IPS DF 19.7 (cell line): Measurements from ENCODE around the gene SPTBN1.
A peak's percentile ranks its signal among the peaks of the same experiment; 100 is the strongest.
"Not testable (repeated sequence)": the region's sequence is repeated elsewhere in the genome, so short reads cannot be mapped to it uniquely, and the experiment has no call there.

Experiments
- DNase-seq: peaks from one replicate; pipeline ENCODE4 v3.0.0-alpha.2; 2013; ENCODE audit warnings: low read depth, low spot score

Gene SPTBN1

DNA sequence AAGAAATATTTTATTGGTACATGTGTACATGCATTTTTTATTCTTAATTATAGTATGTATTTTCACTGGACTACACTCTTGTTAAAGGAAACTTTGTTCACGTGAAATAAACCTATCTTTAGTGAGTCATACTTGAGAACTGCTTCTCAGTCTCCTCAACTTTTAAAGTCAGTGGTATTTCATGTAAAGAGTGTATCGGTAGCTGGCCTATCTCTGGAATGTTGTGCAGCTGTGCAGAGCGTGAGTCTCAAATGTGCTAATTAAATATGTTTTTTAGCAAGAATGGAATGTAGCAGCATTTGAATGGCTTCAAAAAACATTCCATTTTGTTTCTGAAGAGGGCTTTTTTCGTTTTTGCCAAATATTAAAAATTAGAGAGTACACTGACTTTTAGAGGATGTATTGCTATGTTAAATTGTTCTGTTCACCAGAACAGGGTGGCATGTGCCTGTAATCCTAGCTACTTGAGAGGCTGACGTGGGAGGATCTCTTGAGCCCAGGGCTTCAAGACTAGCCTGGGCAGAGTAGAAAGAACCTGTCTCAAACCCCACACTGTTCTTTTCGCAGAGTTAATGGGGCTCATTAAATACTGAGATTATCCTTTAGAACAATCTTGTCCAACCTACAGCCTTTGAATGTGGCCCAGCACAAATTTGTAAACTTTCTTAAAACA is 14.3 kb downstream of the SPTBN1 start:
- no peak for DNase-seq

DNA sequence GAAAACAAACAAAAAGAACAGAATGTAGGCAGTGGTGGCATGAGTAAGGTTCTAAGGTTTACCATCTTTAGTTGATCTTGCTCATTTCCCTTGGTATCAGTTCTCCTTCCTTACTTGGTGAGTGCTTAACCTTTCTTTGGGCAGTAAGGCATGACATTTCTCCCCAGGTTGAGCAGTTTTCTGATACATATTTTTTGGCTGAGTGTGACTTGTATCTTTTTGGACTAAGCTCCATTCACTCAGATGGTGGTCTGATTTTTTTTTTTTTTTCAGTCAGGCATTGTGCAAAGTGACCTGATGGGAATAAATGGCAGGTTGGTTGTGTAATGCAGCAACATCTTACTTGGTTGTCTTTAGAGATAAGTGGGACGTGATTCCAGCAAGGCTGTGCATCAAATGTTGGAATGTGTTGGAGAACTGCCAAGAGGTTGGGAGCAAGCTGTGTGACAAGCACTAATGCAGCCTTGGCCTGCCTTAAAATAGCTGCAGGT is 15.1 kb downstream of the SPTBN1 start:
- no peak for DNase-seq

DNA sequence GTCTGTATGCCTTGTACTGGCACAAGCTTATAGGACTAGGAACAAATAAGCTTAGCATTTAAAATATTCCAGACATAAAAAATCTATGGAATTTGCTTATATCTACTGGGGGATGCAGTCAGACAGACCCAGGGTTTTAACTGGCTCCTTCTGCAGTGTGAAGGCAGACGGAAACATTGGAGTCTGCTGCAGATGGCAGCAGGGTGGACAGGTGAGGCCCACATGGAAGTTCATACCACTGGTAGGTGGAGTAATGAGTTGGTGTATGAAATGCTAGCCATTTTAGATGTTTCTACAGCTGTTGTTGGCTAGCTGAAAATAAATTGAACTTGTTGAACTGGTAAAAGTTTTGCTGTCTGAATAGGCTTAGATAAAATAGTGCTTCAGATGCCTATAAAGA is 17.7 kb downstream of the SPTBN1 start:
- no peak for DNase-seq

DNA sequence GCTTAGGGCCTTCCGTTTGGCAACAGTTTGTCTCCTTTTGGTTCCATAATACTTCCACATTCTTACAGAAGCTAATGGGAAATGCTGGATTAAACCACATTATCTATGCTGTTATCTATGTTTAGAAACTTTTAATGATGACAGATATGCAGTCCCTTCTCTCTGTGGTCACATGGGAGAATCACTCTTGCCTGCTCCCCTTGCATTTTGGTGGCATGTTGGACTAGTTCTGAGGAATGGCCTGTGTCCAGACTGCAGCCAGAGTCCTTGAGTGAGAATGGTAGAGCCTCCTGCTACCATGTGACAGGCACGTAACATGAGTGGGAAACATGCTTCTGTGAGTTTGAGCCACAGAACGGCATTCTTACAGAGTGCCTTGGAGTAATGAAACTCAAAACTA is 19.2 kb downstream of the SPTBN1 start:
- DNase-seq = no peak

DNA sequence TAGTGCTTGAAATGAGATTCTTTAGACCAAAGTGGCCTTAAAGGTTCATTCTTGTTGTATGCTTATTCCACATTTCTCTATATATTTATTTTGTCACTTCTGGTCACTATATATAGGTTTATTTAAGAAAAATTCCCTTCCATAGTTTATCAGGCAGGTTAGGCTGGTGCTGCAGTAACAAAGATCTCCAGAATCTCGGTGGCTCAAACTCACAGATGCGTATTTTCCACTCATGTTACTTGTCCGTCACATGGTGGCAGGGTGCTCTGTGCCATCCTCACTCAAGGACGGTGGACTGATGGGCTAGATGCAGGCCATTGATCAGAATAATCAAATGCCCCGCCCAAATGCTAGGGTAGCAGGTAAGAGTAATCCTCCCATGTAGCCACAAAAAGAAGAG is 19.8 kb downstream of the SPTBN1 start:
- DNase-seq = no peak

DNA sequence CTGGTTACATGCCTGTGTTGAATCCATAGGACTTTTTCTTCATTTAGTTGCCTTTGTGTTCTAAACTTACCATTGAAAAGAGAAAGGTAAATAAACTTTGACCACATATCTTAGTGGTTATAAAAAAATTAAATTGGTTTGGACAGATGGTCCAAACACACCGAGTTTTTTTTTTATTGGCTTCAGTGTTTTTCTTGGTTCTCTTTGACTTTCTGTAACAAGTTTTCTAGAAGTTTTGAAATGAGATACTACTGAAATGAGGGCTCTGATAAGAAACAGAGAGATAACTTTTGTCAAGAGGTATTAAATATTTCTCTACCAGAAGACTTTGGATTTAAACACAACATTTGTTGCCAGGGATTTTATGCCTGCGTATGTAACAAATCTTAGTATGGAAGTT is 20.7 kb downstream of the SPTBN1 start:
- DNase-seq = no peak

DNA sequence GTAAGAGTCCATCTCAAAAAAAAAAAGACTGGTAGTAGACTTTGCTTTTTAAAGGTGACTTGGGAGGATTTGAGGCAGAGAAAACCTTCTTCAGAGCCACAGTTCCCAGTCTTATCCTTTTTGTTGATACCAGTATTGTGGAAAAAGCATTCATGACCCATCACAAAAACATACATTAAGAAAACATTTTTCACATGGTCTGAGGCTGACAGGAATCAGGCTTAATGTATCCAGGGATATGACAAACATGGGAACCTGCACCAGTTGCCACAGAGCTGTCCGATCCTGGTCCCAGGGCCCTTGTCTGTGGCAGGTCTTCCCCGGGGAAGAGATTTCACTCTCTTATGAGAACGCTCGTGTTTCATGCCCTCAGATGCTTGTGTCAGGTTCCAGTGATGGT is 21.8 kb downstream of the SPTBN1 start:
- DNase-seq = no peak

DNA sequence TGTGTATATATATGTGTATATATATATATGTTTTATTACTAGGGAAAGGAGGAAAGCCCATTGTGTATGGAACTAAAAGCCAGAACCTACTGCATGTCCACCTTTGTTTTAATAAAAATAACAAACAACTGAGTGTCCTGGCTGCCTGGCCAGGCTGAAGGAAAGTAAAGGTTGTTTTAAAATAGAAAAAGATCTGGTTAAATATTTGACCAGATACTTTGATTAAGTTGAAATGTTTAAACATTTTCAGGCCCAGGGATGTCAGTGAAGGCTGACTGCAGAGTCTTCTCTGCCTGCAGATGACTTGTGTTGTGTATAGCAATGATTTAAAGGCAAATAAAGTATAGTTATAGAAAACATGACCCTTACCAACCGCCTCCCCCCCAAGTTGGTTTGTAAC is 22.8 kb downstream of the SPTBN1 start:
- DNase-seq = no peak

DNA sequence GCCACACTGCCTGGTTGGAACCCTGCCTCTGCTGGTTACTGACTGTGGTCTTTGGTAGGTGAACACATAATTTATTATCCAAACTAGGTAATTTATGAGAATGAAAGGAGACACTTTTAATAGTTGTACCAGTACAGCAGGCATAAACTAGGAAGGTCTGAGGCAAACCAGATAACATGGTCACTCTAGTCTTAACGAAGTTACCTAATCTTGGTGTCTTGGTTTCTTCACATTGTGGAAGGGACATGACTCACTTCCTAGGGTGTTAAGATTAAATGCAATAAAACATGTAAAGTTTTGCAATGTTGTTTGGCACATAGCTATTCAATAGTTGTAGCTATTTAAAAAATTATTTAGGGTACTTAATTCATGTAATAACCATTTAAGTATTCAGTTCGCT is 23.3 kb downstream of the SPTBN1 start:
- DNase-seq = no peak

DNA sequence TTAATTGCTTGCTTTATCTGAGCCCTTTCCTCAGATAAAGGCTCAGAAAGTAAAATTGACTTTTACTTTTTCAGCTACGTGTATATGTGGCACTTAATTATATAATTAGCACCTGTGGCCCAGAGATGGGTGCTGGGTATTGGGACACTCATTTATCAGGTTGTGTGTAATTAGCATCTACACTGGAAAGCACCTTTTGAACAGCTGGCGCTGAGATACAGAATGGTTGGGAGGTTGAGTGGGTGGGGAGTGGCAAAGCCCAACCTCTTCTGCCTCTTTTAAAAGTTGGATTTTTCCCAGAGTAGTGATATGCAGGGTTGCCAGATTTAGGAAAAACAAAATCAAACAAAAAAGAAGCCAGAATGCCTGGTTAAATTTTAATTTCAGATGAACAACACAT is 23.9 kb downstream of the SPTBN1 start:
- DNase-seq = no peak

DNA sequence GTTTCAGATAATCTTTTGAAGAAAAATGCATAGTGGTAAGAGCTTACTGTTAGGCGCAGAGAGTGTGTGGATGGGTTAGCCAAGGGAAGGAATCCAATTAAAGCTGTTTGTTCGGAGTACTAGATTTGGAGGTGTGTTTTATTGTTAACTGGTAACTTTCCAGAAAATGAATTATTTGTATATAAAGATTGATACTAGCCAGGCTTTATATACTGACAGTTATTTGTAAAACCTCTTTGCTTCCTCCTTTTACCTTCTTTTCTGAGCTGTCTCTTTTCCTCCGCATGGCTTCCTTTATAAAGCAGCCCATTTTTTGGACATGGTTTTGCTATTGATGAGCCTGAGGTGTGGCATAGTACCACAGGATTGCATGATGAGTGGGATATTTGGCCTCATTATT is 25.6 kb downstream of the SPTBN1 start:
- no peak for DNase-seq

DNA sequence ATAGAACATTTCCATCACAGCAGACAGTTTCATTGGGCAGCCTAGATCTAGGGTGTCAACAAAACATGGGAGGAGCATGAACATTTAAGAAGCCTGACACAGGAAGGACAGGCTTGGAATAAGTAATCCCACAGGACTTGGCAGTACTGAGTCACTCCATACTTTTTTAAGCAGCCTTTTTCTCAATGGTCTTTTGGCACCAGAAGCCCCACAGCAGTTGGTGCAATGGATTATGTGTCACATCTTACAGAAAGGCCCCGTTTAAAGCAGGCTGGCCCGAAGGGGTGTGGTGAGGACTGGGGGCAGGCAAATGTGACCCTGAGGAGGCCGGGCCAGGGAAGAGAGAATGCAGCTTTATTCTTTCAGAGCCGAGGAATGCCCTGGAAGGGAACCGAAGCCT is 26.6 kb downstream of the SPTBN1 start:
- DNase-seq = no peak

DNA sequence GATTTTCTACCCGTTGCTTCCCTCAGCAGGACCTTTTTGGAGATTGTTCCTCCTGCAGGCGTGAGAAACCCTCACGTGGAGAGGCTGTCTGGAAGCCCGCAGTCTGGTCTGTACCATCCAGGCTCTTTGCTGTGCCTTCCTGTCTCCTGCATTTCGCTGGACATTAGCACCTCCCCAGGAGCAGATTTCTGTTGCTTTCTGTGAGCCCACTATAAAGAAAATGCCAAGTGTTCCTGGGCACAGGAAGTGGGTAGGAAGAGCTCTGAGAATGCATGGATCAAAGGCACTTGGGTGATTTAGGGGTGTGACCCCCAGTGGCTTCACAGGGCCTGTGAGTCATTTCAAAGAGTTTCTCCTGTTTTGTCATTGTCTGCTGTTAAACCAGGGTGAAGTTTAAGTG is 27.3 kb downstream of the SPTBN1 start:
- DNase-seq = no peak

DNA sequence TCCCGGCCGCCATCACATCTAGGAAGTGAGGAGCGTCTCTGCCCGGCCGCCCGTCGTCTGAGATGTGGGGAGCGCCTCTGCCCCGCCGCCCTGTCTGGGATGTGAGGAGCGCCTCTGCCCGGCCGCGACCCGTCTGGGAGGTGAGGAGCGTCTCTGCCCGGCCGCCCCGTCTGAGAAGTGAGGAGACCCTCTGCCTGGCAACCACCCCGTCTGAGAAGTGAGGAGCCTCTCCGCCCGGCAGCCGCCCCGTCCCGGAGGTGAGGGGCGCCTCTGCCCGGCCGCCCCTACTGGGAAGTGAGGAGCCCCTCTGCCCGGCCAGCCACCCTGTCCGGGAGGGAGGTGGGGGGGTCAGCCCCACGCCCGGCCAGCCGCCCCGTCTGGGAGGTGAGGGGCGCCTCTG is 29.6 kb downstream of the SPTBN1 start:
- DNase-seq = not testable (repeated sequence)

DNA sequence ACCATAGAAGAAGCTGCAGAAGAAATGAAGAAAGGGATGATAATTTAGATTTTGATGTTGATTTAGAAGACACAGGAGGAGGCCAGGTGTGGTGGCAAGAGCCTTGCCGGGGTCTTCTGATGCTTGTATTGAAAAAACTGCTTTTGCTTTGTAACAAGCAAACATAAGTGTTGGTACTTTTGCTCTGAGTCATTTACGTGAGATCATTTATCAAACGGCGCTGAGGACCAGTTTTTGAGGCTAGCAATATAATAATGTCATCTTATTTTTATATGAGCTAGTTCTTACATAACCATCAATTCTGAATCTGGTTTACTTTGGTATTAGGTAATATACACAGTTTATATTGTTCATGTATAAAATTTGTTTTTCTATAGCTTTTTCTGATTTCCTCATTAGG is 30.6 kb downstream of the SPTBN1 start:
- DNase-seq = no peak

DNA sequence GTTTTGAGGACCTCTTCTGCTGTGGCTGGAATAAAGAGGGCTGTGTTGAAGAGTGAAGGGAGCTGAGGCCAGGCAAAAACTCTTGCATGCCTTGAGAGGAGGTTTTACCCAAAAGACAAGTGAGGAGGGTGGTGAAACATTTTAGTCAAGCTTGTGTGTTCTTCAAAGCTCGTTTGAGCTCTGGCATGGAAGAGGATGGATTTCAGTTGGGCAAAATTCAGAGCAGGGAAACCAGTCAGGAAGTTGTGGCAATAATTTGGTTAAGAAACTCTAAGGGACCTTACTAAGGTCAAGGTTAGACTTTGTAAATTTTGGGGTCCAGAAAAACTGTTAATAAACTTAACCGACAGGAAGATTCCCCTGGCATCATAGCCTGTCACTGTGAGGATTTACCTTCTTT is 34.7 kb downstream of the SPTBN1 start:
- no peak for DNase-seq

DNA sequence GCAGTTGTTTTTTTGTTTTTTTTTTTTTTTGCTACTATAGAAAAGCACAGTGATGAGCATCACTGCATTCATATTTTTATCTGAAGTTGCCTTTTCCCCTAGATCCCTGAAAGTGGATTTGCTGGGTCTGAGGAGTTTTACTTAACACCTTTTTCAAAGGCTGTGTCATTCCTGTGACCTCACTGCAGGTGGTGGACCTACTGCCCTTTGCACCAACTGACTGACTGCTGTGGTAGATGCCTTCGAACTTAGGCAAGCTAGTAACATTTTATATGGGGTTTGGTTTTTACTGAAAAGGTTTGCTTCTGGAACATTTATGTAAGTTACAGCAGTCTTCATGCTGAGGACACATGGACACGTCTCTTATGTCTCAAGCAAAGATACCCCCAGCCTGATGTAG is 36.2 kb downstream of the SPTBN1 start:
- DNase-seq = no peak

DNA sequence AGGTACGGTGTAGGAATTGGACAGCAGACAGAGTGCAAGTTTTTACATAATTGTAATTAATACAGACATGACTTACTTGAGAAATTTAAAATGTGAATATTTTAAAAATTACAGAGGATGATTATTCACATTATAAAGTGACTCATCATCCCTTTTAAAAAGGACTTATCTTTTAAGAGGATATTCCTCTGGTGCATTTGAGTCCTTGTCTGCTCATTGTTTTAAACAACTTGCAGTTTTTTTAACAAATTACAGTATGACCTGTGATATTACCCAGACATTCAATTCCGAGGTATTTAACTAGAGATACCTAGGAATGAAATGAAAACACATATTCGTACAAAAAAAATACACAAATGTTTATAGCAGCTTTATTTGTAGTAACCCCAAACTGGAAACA is 38.0 kb downstream of the SPTBN1 start:
- DNase-seq = no peak

DNA sequence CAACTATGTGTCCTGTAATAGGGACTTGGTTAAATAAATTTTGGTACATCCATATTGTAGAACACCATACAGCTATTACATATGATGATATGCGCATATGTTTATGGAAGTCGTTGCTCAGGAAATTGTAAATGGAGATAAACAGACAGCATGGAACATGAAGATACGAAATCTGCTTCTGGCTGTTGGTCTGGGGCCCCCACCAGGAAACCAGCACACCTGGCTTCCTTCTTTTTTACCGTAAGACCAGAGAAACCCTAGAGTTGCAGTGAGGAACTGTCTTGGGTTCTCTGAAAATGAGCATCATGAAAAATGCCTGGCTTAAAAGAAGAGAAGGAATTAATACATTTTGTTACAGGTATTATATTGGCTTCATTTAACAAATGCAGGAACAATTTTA is 40.8 kb downstream of the SPTBN1 start:
- no peak for DNase-seq

DNA sequence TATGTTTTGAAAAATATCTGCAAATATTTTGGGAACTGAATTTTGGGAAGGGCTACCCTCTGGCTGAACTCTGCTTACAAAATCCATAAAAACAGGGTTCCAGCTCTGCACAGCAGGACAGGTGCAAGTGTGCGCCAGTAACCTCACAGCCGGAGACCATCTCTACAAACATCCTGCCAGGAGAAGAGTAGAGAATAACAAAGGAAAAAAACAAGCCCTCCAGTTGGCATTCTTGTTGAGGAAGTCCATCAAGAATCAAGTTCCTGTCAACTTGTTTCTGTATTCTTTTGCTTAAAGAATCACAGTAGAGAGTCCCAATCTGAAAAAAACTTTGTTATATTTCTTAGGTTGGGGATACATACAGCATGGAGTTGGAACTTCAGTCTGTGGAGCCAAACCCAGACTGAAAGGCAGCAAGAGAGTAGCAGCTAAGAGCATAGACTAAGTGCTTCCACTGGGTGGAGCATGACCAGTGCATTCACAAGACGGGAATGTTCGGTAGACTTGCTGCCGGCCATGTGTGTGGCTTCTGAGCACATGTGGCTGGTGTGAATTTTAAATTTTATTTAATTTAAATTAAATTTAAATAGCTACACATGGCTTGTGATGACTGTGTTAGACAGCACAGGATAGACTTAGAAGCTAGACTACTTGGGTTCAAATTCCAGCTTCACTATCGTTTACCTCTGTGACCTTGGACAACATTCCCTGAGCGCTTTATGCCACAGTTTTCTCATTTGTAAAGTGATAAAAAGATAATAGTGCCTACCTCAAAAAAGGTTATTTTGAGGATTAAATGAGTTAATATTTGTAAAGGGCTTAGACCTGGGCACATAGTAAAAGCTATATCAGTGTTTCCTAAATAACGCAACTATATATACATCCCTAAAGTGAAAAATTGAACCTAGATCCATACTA is 41.9 kb downstream of the SPTBN1 start:
- DNase-seq = peak; percentile 63

DNA sequence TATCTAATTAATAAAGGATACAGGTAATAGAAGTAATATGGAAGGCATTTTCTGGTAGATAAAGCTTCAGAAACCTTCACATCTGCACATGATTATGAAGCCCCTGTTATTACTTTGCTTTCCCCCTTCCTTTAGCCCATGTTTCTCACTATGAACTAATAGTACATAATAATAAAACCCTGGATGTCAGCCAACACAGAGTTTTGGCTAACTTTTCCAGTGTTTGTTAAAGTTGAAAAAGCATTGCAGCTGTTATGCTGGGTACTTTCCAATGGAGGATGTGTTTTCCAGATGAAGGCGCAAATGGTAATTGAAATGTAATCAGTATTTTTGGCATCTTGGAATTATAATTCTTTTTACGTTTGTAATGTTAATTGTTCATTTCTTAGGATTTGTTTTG is 43.5 kb downstream of the SPTBN1 start:
- DNase-seq = no peak

DNA sequence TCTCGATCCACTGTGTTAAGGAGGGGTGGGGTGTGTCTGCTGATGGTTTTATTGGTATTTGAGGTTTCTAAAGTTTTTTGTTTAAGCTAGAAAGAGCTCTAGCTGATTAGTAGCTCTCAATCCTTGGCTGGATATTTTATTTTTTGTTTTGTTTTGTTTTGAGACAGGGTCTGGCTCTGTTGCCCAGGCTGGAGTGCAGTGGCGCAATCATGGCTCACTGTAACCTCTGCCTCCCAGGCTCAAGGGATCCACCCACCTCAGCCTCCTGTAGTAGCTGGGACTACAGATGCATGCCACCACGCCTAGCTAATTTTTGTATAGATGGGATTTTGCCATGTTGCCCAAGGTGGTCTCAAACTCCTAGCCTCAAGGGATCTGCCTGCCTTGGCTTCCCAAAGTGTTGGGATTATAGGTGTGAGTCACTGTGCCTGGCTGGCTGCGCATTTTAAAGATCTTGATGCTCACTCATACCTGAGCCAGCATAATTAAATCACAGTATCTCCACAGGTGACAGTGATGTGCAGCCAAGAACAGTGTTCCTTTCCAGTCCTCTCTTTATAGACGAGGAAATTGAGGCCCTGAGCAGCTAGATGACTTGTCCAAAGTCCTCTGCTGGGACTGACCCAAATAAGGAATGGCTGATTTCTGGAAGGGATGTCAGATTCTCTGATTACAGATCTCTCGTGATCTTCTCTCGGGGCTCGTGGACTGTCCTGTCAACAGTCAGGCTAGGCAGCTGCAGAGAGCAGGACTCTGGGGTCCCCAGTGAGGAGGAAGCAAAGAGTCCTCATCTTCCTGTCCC is 44.5 kb downstream of the SPTBN1 start:
- no peak for DNase-seq
